Pancreas (tissue), 10 donors: ENCODE results near the gene TCFL5. TPM values are rescaled to one million over a fixed set of nuclear protein-coding genes. Genes with fewer than 3 reads are reported as not detected.

Source experiments
- ATAC-seq, 4 donors: fragments of 200-7000 bp; cut with Tn5 transposase; one replicate each; pipeline versions ENCODE4 v1.8.0 to v1.9.1; 2020; ENCODE audit warnings: mild to moderate bottlenecking in 4 of 4, moderate library complexity in 4 of 4
- DNase-seq, 6 donors: peaks; one replicate each; pipeline ENCODE4 v3.0.0-alpha.2; 2020
- FAIRE-seq: peaks from 2 replicates; lab custom pipeline; 2012; peaks lifted over from hg19 to GRCh38; lab: Jason Lieb, UNC
- H3K27ac ChIP-seq, 4 donors: fragments of 200-600 bp; sonication (generic); 1 replicate in 3 of 4; 2 replicates in 1 of 4; pipeline versions ENCODE4 v1.5.0 to v1.8.0; 2020
- H3K27me3 ChIP-seq, 4 donors: fragments of 200-600 bp; one replicate each; pipeline ENCODE4 v1.8.0; 2021
- H3K36me3 ChIP-seq, 3 donors: fragments of 200-600 bp; sonication (generic) in 1 of 3; one replicate each; pipeline versions ENCODE4 v1.5.0 to v1.8.0; 2020 to 2021
- H3K4me1 ChIP-seq, 3 donors: fragments of 200-600 bp; one replicate each; pipeline ENCODE4 v1.8.0; 2021
- H3K4me3 ChIP-seq, 4 donors: fragments of 200-600 bp; sonication (generic) in 2 of 4; one replicate each; pipeline versions ENCODE4 v1.5.0 to v1.8.0; 2020 to 2021
- H3K9me3 ChIP-seq, 4 donors: fragments of 200-600 bp; one replicate each; pipeline ENCODE4 v1.8.0; 2021
- WGBS, 2 donors: extraction: QIAGEN DNeasy Blood & Tissue Kit; methylation state at CpG; one replicate each; pipeline ENCODE4 v1.1.7; 2013; 5-methylcytosine and 5-hydroxymethylcytosine counted together
- intact Hi-C, 3 donors: fragments of 100-400 bp; cut with DNase I; formaldehyde crosslinking; loops; one replicate each; pipeline versions ENCODE4 v1.11.1 to v1.14.2; 2022
- polyA plus RNA-seq, 2 donors: library from polyadenylated mRNA; stranded (reverse); fragments of 200-250 nt; gene quantifications; one replicate each; pipeline ENCODE4 v1.2.3, GENCODE V29; 2013
- total RNA-seq, 6 donors: library from RNA; stranded (reverse); fragmentation: NEBNext Ultra II Directional in 4 of 6; extraction: Animal tissue kit (Norgen Biotek cat#: 25700) in 4 of 6; gene quantifications; one replicate each; pipeline versions ENCODE4 v1.2.1 to v1.2.4, GENCODE V29; 2021 to 2023
- TF ChIP-seq, protein P1 (sequence below), 4 donors: fragments of 200-600 bp; sonication (generic) in 3 of 4; IDR thresholded peaks; one replicate each; pipeline versions ENCODE4 v1.5.0 to v1.8.0; 2021; ENCODE audit warnings: antibody characterized with exemption in 4 of 4
- donor health status: healthy with polysubstance abuse.
- donor health status: DM: no; HTN: no; CAD: no; lungs with moderate emphysema.
- donor health status: DM: no; HTN: no; CAD: no.
- donor health status: control.
- donor health status: control.
- donor health status: Bipolar disorder and iron deficiency.
- donor health status: DM: yes; HTN: yes; CAD: no.
- donor health status: DM: no; HTN: no; CAD: no.
- donor health status: DM: no; HTN: no; CAD: no.
- donor health status: DM: yes; HTN: yes; CAD: no.

The TCFL5 gene
- total and polyA plus RNA-seq, 8 donors, result 2.5 to 4.9 (median 4.0) TPM

DNA sequence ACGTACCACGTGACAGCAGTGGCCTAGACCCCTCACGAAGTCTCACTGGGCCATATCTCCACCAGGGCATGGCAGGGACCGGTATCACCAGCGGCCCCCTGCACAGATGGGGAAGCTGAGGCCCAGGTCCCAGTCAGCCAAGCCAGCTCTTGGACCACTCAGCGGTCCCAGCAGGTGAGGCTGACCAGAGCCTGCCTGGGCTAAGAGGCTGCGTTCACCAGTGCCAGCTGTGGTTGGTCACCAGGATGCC lies 67.9 kb downstream of the TCFL5 start:
- no peak for ATAC-seq
- Histone ChIP-seq H3K9me3 (no peaks in the 10 kb centered on the region), H3K36me3 (no peaks in the 10 kb centered on the region), H3K27ac (peak overlapping the region; percentile 77 to 92 (median 90)), H3K27me3 (no peaks in the 10 kb centered on the region), H3K4me1 (peaks cover 0 to 9% (median 5%) of the 10 kb centered on the region in 3 donors), H3K4me3 (peak overlapping the region in 3 of 4 donors; percentile 6 to 67 (median 41))
- TF ChIP-seq, protein P1, sequence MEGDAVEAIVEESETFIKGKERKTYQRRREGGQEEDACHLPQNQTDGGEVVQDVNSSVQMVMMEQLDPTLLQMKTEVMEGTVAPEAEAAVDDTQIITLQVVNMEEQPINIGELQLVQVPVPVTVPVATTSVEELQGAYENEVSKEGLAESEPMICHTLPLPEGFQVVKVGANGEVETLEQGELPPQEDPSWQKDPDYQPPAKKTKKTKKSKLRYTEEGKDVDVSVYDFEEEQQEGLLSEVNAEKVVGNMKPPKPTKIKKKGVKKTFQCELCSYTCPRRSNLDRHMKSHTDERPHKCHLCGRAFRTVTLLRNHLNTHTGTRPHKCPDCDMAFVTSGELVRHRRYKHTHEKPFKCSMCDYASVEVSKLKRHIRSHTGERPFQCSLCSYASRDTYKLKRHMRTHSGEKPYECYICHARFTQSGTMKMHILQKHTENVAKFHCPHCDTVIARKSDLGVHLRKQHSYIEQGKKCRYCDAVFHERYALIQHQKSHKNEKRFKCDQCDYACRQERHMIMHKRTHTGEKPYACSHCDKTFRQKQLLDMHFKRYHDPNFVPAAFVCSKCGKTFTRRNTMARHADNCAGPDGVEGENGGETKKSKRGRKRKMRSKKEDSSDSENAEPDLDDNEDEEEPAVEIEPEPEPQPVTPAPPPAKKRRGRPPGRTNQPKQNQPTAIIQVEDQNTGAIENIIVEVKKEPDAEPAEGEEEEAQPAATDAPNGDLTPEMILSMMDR (IDR thresholded peaks at IDR 0.05), result no peak
- no peak for DNase-seq
- 55 to 67% methylated on average over 7 of the region's 7 CpGs for WGBS, 2 donors
- intact Hi-C loops, result no loop called here
- FAIRE-seq, result no peak

DNA sequence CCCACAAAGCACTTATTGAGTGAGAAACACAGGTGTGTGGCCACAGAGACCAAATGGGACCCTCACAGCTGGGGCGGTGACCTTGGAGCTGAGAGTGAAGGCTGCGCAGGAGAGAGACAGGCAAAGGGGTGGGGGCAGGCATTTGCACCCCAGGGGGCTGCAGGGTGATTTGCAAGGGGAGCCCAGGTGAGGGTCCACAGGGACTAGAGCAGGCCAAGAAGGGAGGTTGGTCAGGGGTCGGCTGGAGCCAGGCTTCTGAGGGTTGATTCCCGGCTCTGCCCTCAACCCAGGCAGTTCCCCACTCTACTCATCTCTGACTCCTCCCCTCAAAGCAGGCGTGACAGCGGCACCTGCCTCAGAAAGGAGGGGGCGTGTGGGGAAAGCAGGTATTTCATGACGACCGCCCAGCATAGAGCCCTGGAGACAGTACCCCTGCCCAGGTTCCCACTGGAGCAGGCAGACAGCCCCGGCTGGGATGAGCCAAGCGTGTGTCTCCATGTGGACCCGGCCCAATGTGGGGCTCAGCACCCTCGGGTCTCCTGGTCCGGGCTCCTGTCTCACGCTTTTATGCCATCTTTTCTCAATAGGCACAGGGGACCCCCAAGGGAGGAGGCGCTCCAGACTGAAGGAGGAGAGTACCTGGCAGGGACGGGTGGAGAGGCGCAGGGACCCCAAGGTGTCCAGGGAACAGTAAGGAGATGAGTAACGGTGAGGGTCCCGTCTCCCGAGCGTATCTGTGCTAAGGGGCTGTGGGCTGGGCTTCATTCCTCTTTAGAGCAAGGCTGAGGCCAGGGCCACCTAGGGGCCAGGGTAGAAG lies 68.5 kb downstream of the TCFL5 start:
- FAIRE-seq (no peak), DNase-seq (peak in 2 of 6 donors; percentile 43 to 61), ATAC-seq (no peak)
- Histone ChIP-seq H3K36me3 (no peaks in the 10 kb centered on the region), H3K27ac (peak overlapping the region; percentile 77 to 92 (median 90)), H3K9me3 (no peaks in the 10 kb centered on the region), H3K4me3 (no peak overlapping the region), H3K27me3 (no peaks in the 10 kb centered on the region), H3K4me1 (peaks cover 0 to 9% (median 5%) of the 10 kb centered on the region in 3 donors)
- TF ChIP-seq, protein P1 (IDR thresholded peaks at IDR 0.05), result no peak
- WGBS, 2 donors, result 77 to 79% methylated on average over 22 of the region's 22 CpGs
- intact Hi-C loops, result no loop called here

DNA sequence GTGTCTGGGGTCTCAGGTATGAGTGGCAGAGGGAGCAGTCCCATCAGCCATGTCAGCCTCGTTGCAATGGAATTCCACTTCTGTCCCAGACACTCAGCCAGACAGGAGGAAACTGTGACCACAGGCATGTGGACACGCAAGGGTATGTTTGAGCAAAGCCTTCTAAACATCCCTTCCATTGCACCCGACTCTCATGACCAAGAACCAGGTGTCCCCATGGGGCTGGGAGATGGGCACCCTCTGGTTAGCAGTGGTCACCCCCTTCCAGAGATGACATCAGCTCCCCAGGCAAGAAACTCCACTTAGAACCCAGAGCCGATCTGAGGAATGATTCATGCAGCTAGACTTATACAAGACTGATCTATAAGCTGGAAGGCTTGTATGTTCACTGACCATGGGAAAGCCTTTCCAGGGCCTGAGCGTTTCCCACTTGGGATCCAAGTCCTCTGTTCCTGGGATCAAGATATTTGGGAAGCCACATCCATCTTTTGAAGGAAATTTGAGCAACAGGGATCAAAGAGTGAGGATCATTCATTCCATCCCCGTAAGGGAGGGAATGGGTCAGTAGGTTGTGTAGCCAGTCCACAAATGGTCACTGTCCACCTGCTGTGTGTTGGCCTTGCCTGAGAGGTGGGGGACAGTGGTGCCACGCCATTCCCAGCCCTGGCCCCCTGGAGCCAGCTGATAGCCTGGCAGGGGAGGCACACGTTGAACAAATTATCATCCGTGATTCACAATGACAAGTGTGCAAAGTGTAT lies 69.3 kb downstream of the TCFL5 start:
- ATAC-seq (no peak), FAIRE-seq (no peak), DNase-seq (no peak)
- TF ChIP-seq, protein P1 (IDR thresholded peaks at IDR 0.05), result no peak
- Histone ChIP-seq H3K27me3 (no peaks in the 10 kb centered on the region), H3K36me3 (no peaks in the 10 kb centered on the region), H3K4me1 (peaks cover 0 to 7% (median 5%) of the 10 kb centered on the region in 3 donors), H3K4me3 (no peak overlapping the region), H3K27ac (no peak overlapping the region), H3K9me3 (no peaks in the 10 kb centered on the region)
- intact Hi-C loops, result no loop called here
- 67 to 79% methylated on average over 9 of the region's 9 CpGs for whole genome bisulfite sequencing, 2 donors

DNA sequence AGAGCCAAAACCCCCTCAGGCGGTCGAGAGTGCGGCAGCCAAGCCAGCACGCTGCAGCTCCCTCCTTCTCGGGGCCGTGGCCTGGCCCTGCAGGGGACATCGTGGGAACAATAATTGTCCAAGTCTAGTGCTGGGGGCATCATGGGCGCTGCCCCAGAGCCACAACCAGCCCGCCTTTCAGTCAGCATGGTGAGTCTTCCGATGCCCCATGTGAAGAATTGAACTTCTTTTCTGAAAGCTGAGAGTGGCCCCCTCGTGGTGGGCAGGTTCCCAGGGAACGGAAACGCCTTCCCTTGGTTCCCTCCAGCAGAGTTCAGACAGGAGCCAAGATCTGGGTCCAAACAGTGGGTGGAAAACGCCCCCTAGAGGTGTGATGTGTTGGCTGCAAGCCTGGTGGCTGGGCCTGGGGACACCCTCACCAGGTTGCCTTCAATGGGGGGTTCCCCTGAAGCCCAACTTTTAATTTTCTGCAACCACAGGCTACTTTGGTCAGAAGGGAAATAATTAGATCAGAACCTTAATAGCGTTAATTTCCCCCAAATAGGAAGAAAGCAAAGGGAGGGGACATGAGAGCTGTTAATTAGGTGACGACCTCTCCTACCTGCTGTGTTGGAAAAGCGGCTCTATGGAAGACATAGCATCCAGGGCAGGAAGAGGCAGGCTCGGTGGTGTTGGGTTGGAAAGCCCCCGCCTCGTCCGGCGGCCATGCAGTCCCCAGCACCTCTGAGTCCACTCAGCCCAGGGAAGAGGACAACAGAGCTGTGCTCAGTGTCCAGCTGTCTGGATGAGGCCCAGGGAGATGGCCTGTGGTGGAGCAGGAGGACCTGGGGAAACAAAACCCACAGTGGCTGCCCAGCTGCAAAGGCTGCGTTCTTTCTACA lies 70.1 kb downstream of the TCFL5 start:
- Histone ChIP-seq H3K4me1 (peaks cover 0 to 5% (median 3%) of the 10 kb centered on the region in 3 donors), H3K9me3 (no peaks in the 10 kb centered on the region), H3K4me3 (no peak overlapping the region), H3K36me3 (no peaks in the 10 kb centered on the region), H3K27me3 (no peaks in the 10 kb centered on the region), H3K27ac (no peak overlapping the region)
- FAIRE-seq, result no peak
- intact Hi-C loops, result no loop called here
- 31 to 37% methylated on average over 23 of the region's 23 CpGs for WGBS, 2 donors
- TF ChIP-seq, protein P1 (IDR thresholded peaks at IDR 0.05), result peak; percentile 64 to 89 (median 82)
- DNase-seq, result peak in 5 of 6 donors; percentile 63 to 81 (median 73)
- peak in 3 of 4 donors; percentile 5 to 33 (median 22) for ATAC-seq

Other genes with a start within 250 kb of the TCFL5 start
- gene SLCO4A1, start 219.3 kb downstream of the TCFL5 start, total RNA-seq, result 1 to 10 TPM; 1.2 to 5.1 (median 1.8) TPM
- gene SLCO4A1, start 219.3 kb downstream of the TCFL5 start, polyA plus RNA-seq, result 10 to 100 TPM in 1 of 2 donors, 1 to 10 TPM in 1; 7.4 to 15.9 TPM
- gene NTSR1, start 153.0 kb downstream of the TCFL5 start, total RNA-seq, result under 1 TPM in 4 of 6 donors, not detected in 2; 0.04 to 0.12 (median 0.09) TPM
- under 1 TPM; 0.02 to 0.15 TPM for gene NTSR1, start 153.0 kb downstream of the TCFL5 start, polyA plus RNA-seq
- 1 to 10 TPM; 2.6 to 4.4 (median 3.7) TPM for gene MRGBP, start 65.3 kb downstream of the TCFL5 start, total RNA-seq
- gene MRGBP, start 65.3 kb downstream of the TCFL5 start, polyA plus RNA-seq, result 10 to 100 TPM in 1 of 2 donors, 1 to 10 TPM in 1; 5.3 to 11.3 TPM
- gene OGFR, start 57.0 kb downstream of the TCFL5 start, total RNA-seq, result 10 to 100 TPM; 18.1 to 25.4 (median 21.0) TPM
- gene OGFR, start 57.0 kb downstream of the TCFL5 start, polyA plus RNA-seq, result 10 to 100 TPM; 50.8 to 79.5 TPM
- gene COL9A3, start 44.8 kb downstream of the TCFL5 start, total RNA-seq, result 10 to 100 TPM in 1 of 6 donors, 1 to 10 TPM in 5; 1.7 to 35.2 (median 7.3) TPM
- gene COL9A3, start 44.8 kb downstream of the TCFL5 start, polyA plus RNA-seq, result 100 to 1,000 TPM; 149 to 183 TPM
- gene DIDO1, start 64.7 kb upstream of the TCFL5 start, total RNA-seq, result 10 to 100 TPM; 16.7 to 29.8 (median 18.5) TPM
- 10 to 100 TPM; 17.3 to 21.2 TPM for gene DIDO1, start 64.7 kb upstream of the TCFL5 start, polyA plus RNA-seq
- gene GID8, start 76.3 kb upstream of the TCFL5 start, total RNA-seq, result 10 to 100 TPM; 13.1 to 22.4 (median 16.6) TPM
- gene GID8, start 76.3 kb upstream of the TCFL5 start, polyA plus RNA-seq, result 10 to 100 TPM in 1 of 2 donors, 1 to 10 TPM in 1; 6.0 to 14.6 TPM
- 1 to 10 TPM in 5 of 6 donors, under 1 TPM in 1; 0.63 to 7.7 (median 2.3) TPM for gene SLC17A9, start 90.9 kb upstream of the TCFL5 start, total RNA-seq
- gene SLC17A9, start 90.9 kb upstream of the TCFL5 start, polyA plus RNA-seq, result 1 to 10 TPM; 3.5 to 6.2 TPM
- gene BHLHE23, start 145.1 kb upstream of the TCFL5 start, total RNA-seq, result not detected
- gene BHLHE23, start 145.1 kb upstream of the TCFL5 start, polyA plus RNA-seq, result not detected